SK-N-SH (cell line): ENCODE results near the gene TNK2.
"Not testable (repeated sequence)": the region's sequence is repeated elsewhere in the genome, so short reads cannot be mapped to it uniquely, and the experiment has no call there.

Experiments
- EP300 ChIP-seq, 2 experiments: IDR thresholded peaks; 2 replicates each; pipeline versions ENCODE4 v1.4.0 to v1.6.1; 2012; ENCODE audit warnings: borderline replicate concordance in 1 of 2, low read depth in 1 of 2, low read length in 1 of 2
- MXI1 ChIP-seq: IDR thresholded peaks from 2 replicates; pipeline ENCODE4 v1.6.1; 2012; ENCODE audit warnings: mild to moderate bottlenecking, low read depth, low read length, improper control_type of control experiment
- RAD21 ChIP-seq: IDR thresholded peaks from 2 replicates; pipeline ENCODE4 v1.6.1; 2012; ENCODE audit warnings: mild to moderate bottlenecking, low read length
- RFX5 ChIP-seq: IDR thresholded peaks from 2 replicates; pipeline ENCODE4 v1.6.1; 2012; ENCODE audit warnings: mild to moderate bottlenecking, improper control_type of control experiment, low read length
- RXRA ChIP-seq: IDR thresholded peaks from 2 replicates; pipeline ENCODE4 v1.4.0; 2012; ENCODE audit warnings: low read depth, mild to moderate bottlenecking, borderline replicate concordance
- TAF1 ChIP-seq: IDR thresholded peaks from 2 replicates; pipeline ENCODE4 v1.6.1; 2012; ENCODE audit warnings: low read depth, mild to moderate bottlenecking, low read length, moderate library complexity, borderline replicate concordance
- TEAD4 ChIP-seq: IDR thresholded peaks from 2 replicates; pipeline ENCODE4 v1.4.0; 2012; ENCODE audit warnings: mild to moderate bottlenecking, borderline replicate concordance; ENCODE audit not compliant: insufficient read depth
- TF ChIP-seq, protein P1 (sequence below): fragments of 200-600 bp; sonication (generic); IDR thresholded peaks from 2 replicates; pipeline ENCODE4 v1.6.1; 2017; ENCODE audit warnings: antibody characterized with exemption, mild to moderate bottlenecking, moderate library complexity
- TF ChIP-seq, protein P2 (sequence below): IDR thresholded peaks from 2 replicates; pipeline ENCODE4 v1.4.0; 2012; ENCODE audit warnings: low read depth, borderline replicate concordance
- TF ChIP-seq, protein P3 (sequence below): IDR thresholded peaks from 2 replicates; pipeline ENCODE4 v1.6.1; 2012; ENCODE audit warnings: mild to moderate bottlenecking, low read depth, low read length, moderate library complexity
- TF ChIP-seq, protein P4 (sequence below): IDR thresholded peaks from 2 replicates; pipeline ENCODE4 v1.4.0; 2012; ENCODE audit warnings: low read depth
- TF ChIP-seq, protein P5 (sequence below): fragments of 150-350 bp; IDR thresholded peaks from 2 replicates; pipeline ENCODE4 v1.6.1; 2017; ENCODE audit warnings: antibody characterized with exemption, low read length, low read depth, borderline replicate concordance

DNA sequence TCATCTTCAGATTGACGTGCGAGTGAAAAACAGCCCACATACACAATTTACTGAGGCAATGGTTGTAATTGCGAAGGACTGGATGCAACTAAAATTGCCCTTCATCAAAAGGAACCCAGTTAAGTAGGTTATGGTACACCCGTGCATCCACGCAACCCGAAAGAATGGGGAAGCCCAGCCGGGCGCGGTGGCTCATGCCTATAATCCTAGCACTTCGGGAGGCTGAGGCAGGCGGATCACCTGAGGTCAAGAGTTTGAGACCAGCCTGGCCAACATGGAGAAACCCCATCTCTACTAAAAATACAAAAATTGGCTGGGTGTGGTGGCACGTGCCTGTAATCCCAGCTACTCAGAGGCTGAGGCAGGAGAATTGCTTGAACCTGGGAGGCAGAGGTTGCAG lies 46.0 kb downstream of the TNK2 start:
- TF ChIP-seq, protein P1, sequence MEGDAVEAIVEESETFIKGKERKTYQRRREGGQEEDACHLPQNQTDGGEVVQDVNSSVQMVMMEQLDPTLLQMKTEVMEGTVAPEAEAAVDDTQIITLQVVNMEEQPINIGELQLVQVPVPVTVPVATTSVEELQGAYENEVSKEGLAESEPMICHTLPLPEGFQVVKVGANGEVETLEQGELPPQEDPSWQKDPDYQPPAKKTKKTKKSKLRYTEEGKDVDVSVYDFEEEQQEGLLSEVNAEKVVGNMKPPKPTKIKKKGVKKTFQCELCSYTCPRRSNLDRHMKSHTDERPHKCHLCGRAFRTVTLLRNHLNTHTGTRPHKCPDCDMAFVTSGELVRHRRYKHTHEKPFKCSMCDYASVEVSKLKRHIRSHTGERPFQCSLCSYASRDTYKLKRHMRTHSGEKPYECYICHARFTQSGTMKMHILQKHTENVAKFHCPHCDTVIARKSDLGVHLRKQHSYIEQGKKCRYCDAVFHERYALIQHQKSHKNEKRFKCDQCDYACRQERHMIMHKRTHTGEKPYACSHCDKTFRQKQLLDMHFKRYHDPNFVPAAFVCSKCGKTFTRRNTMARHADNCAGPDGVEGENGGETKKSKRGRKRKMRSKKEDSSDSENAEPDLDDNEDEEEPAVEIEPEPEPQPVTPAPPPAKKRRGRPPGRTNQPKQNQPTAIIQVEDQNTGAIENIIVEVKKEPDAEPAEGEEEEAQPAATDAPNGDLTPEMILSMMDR: not testable (repeated sequence)
- TF ChIP-seq RFX5; EP300 (IDR thresholded peaks at IDR 0.05; ENCODE audit: borderline replicate concordance in 1 of 2, low read depth in 1 of 2, low read length in 1 of 2); MXI1; RAD21; TEAD4; TAF1; RXRA: not testable (repeated sequence)
- TF ChIP-seq, protein P2, sequence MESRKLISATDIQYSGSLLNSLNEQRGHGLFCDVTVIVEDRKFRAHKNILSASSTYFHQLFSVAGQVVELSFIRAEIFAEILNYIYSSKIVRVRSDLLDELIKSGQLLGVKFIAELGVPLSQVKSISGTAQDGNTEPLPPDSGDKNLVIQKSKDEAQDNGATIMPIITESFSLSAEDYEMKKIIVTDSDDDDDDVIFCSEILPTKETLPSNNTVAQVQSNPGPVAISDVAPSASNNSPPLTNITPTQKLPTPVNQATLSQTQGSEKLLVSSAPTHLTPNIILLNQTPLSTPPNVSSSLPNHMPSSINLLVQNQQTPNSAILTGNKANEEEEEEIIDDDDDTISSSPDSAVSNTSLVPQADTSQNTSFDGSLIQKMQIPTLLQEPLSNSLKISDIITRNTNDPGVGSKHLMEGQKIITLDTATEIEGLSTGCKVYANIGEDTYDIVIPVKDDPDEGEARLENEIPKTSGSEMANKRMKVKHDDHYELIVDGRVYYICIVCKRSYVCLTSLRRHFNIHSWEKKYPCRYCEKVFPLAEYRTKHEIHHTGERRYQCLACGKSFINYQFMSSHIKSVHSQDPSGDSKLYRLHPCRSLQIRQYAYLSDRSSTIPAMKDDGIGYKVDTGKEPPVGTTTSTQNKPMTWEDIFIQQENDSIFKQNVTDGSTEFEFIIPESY: not testable (repeated sequence)
- TF ChIP-seq, protein P3, sequence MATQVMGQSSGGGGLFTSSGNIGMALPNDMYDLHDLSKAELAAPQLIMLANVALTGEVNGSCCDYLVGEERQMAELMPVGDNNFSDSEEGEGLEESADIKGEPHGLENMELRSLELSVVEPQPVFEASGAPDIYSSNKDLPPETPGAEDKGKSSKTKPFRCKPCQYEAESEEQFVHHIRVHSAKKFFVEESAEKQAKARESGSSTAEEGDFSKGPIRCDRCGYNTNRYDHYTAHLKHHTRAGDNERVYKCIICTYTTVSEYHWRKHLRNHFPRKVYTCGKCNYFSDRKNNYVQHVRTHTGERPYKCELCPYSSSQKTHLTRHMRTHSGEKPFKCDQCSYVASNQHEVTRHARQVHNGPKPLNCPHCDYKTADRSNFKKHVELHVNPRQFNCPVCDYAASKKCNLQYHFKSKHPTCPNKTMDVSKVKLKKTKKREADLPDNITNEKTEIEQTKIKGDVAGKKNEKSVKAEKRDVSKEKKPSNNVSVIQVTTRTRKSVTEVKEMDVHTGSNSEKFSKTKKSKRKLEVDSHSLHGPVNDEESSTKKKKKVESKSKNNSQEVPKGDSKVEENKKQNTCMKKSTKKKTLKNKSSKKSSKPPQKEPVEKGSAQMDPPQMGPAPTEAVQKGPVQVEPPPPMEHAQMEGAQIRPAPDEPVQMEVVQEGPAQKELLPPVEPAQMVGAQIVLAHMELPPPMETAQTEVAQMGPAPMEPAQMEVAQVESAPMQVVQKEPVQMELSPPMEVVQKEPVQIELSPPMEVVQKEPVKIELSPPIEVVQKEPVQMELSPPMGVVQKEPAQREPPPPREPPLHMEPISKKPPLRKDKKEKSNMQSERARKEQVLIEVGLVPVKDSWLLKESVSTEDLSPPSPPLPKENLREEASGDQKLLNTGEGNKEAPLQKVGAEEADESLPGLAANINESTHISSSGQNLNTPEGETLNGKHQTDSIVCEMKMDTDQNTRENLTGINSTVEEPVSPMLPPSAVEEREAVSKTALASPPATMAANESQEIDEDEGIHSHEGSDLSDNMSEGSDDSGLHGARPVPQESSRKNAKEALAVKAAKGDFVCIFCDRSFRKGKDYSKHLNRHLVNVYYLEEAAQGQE: not testable (repeated sequence)
- TF ChIP-seq, protein P4, sequence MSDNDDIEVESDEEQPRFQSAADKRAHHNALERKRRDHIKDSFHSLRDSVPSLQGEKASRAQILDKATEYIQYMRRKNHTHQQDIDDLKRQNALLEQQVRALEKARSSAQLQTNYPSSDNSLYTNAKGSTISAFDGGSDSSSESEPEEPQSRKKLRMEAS: not testable (repeated sequence)
- TF ChIP-seq, protein P5, sequence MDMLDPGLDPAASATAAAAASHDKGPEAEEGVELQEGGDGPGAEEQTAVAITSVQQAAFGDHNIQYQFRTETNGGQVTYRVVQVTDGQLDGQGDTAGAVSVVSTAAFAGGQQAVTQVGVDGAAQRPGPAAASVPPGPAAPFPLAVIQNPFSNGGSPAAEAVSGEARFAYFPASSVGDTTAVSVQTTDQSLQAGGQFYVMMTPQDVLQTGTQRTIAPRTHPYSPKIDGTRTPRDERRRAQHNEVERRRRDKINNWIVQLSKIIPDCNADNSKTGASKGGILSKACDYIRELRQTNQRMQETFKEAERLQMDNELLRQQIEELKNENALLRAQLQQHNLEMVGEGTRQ: not testable (repeated sequence)
